ENCODE results near the gene ETFB. TPM values are rescaled to one million over a fixed set of nuclear protein-coding genes. Genes with fewer than 3 reads are reported as not detected.
"Not testable (repeated sequence)": the region's sequence is repeated elsewhere in the genome, so short reads cannot be mapped to it uniquely, and the experiment has no call there.

ETFB gene
- total RNA-seq, 2 donors from 2014 or later, result 58.7 to 61.5 TPM

- 85 to 89% methylated on average over 9 of the region's 9 CpGs for WGBS, 2 donors
- intact Hi-C loops (cut with DNase I), result no loop called here
- no peak for DNase-seq
- no peak for TF ChIP-seq POLR2A (IDR thresholded peaks at IDR 0.05)
- no peak for TF ChIP-seq CTCF (IDR thresholded peaks at IDR 0.05)
- Histone ChIP-seq H3K27ac (no peak overlapping the region), H3K9me3 (peaks cover 0 to 19% (median 0%) of the 10 kb centered on the region in 3 donors), H3K27me3 (no peaks in the 10 kb centered on the region), H3K4me3 (no peak overlapping the region), H3K36me3 (replicated peaks in 1 of 2; ENCODE audit: insufficient read depth in 1 of 2, low read depth in 2 of 2) (no peaks in the 10 kb centered on the region), H3K4me1 (no peaks in the 10 kb centered on the region)
- ATAC-seq, result no peak
These were observed 35.9 kb upstream of the ETFB start for GRCh38 chr19:51402117-51402516.

GRCh38 chr19:51399936-51400335, 33.7 kb upstream of the ETFB start:
- H3K4me3 ChIP-seq; H3K27me3 ChIP-seq; H3K27ac ChIP-seq; ATAC-seq; DNase-seq; H3K4me1 ChIP-seq; H3K36me3 ChIP-seq (replicated peaks in 1 of 2; ENCODE audit: insufficient read depth in 1 of 2, low read depth in 2 of 2): not testable (repeated sequence)
- intact Hi-C loops (cut with DNase I), result loop anchor here (10.0 kb wide), 1 partner anchor 55 kb away; the partner anchor contains the start of gene VSIG10L
- WGBS, 2 donors, result 72 to 74% methylated on average over 7 of the region's 7 CpGs
- H3K9me3 ChIP-seq, result peaks cover 0 to 19% (median 0%) of the 10 kb centered on the region in 3 donors

GRCh38 chr19:51399231-51399630, 33.0 kb upstream of the ETFB start:
- intact Hi-C loops (cut with DNase I), result loop anchor here (10.0 kb wide), 1 partner anchor 54 kb away; the partner anchor contains the start of gene VSIG10L
- 72 to 83% methylated on average over 5 of the region's 5 CpGs for WGBS, 2 donors
- no peak for DNase-seq
- Histone ChIP-seq H3K36me3 (replicated peaks in 1 of 2; ENCODE audit: insufficient read depth in 1 of 2, low read depth in 2 of 2) (no peaks in the 10 kb centered on the region), H3K27ac (no peak overlapping the region), H3K4me3 (no peak overlapping the region), H3K27me3 (no peaks in the 10 kb centered on the region), H3K4me1 (peaks cover 6% of the 10 kb centered on the region), H3K9me3 (peaks cover 0 to 19% (median 0%) of the 10 kb centered on the region in 3 donors)
- TF ChIP-seq POLR2A (IDR thresholded peaks at IDR 0.05) (no peak), CTCF (IDR thresholded peaks at IDR 0.05) (no peak)
- no peak for ATAC-seq

- Histone ChIP-seq H3K9me3 (peaks cover 0 to 15% (median 0%) of the 10 kb centered on the region in 3 donors), H3K4me1 (peaks cover 10% of the 10 kb centered on the region), H3K36me3 (replicated peaks in 1 of 2; ENCODE audit: insufficient read depth in 1 of 2, low read depth in 2 of 2) (no peaks in the 10 kb centered on the region), H3K4me3 (no peak overlapping the region), H3K27ac (no peak overlapping the region), H3K27me3 (no peaks in the 10 kb centered on the region)
- TF ChIP-seq POLR2A (IDR thresholded peaks at IDR 0.05) (no peak), CTCF (IDR thresholded peaks at IDR 0.05) (peak in 6 of 7 experiments; percentile 17 to 46 (median 36))
- no peak for ATAC-seq
- intact Hi-C loops (cut with DNase I), result loop anchor here (10.0 kb wide), 1 partner anchor 53 kb away; the partner anchor contains the start of gene VSIG10L
- no peak for DNase-seq
- WGBS, 2 donors, result 37 to 41% methylated on average over 7 of the region's 7 CpGs
These were observed 32.0 kb upstream of the ETFB start for GRCh38 chr19:51398096-51398704.

GRCh38 chr19:51397453-51397852, 31.3 kb upstream of the ETFB start:
- 73 to 74% methylated on average over 9 of the region's 9 CpGs for whole genome bisulfite sequencing, 2 donors
- not testable (repeated sequence) for H3K27ac ChIP-seq; H3K4me1 ChIP-seq; H3K27me3 ChIP-seq; H3K36me3 ChIP-seq (replicated peaks in 1 of 2; ENCODE audit: insufficient read depth in 1 of 2, low read depth in 2 of 2); H3K4me3 ChIP-seq; ATAC-seq; DNase-seq; H3K9me3 ChIP-seq
- intact Hi-C loops (cut with DNase I), result loop anchor here (10.0 kb wide), 1 partner anchor 53 kb away; the partner anchor contains the start of gene VSIG10L

GRCh38 chr19:51396175-51396574, 30.0 kb upstream of the ETFB start:
- Histone ChIP-seq H3K27me3 (no peaks in the 10 kb centered on the region), H3K4me1 (peaks cover 10% of the 10 kb centered on the region), H3K27ac (no peak overlapping the region), H3K4me3 (no peak overlapping the region), H3K9me3 (no peaks in the 10 kb centered on the region), H3K36me3 (replicated peaks in 1 of 2; ENCODE audit: insufficient read depth in 1 of 2, low read depth in 2 of 2) (no peaks in the 10 kb centered on the region)
- DNase-seq (no peak), ATAC-seq (no peak)
- TF ChIP-seq CTCF (IDR thresholded peaks at IDR 0.05), result no peak
- no peak for TF ChIP-seq POLR2A (IDR thresholded peaks at IDR 0.05)
- intact Hi-C loops (cut with DNase I), result loop anchor here (10.0 kb wide), 1 partner anchor 51 kb away; the partner anchor contains the start of gene VSIG10L
- WGBS, 2 donors, result 97 to 100% methylated on average over 2 of the region's 2 CpGs

Data from body of pancreas (tissue), 4 donors.